ENCODE data around the gene CD83.

CD83 gene

GRCh38 chr6:14095437-14095836, 22.1 kb upstream of the CD83 start:
- TF ChIP-seq, protein P1, sequence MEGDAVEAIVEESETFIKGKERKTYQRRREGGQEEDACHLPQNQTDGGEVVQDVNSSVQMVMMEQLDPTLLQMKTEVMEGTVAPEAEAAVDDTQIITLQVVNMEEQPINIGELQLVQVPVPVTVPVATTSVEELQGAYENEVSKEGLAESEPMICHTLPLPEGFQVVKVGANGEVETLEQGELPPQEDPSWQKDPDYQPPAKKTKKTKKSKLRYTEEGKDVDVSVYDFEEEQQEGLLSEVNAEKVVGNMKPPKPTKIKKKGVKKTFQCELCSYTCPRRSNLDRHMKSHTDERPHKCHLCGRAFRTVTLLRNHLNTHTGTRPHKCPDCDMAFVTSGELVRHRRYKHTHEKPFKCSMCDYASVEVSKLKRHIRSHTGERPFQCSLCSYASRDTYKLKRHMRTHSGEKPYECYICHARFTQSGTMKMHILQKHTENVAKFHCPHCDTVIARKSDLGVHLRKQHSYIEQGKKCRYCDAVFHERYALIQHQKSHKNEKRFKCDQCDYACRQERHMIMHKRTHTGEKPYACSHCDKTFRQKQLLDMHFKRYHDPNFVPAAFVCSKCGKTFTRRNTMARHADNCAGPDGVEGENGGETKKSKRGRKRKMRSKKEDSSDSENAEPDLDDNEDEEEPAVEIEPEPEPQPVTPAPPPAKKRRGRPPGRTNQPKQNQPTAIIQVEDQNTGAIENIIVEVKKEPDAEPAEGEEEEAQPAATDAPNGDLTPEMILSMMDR (IDR thresholded peaks at IDR 0.05; ENCODE audit: control insufficient read depth, insufficient read depth, low read depth, low read length, missing control alignments): no peak
- no peak for DNase-seq (ENCODE audit: low read depth)
- no peak overlapping the region for H3K4me3 ChIP-seq (ENCODE audit: control insufficient read depth, low read depth, low read length)

DNA sequence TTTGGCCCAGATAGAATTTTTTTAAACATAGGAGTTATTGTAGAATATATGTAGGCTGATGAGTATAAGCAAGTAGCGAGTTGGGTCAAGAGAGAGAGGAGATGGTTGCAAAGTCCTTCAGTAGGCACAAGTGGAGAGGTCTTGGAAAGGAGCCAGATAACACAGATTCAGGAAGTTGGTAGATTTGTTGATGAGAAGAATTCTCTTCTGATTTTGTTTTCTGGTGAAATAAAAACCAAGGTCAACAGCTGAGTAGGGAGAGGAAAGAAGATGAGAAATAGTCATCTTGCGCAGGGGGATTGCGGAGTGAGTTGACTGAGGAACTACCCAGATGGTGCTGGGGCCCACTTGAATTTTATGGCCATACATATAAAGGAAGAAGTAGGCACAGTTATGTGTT, 17.4 kb upstream of the CD83 start:
- no peak for DNase-seq (ENCODE audit: low read depth)
- TF ChIP-seq, protein P1 (IDR thresholded peaks at IDR 0.05; ENCODE audit: control insufficient read depth, insufficient read depth, low read depth, low read length, missing control alignments): no peak
- H3K4me3 ChIP-seq (ENCODE audit: control insufficient read depth, low read depth, low read length): no peak overlapping the region

GRCh38 chr6:14100966-14101365, 16.6 kb upstream of the CD83 start:
- no peak overlapping the region for H3K4me3 ChIP-seq (ENCODE audit: control insufficient read depth, low read depth, low read length)
- TF ChIP-seq, protein P1 (IDR thresholded peaks at IDR 0.05; ENCODE audit: control insufficient read depth, insufficient read depth, low read depth, low read length, missing control alignments): no peak
- DNase-seq (ENCODE audit: low read depth): no peak

GRCh38 chr6:14102383-14102782, 15.2 kb upstream of the CD83 start:
- TF ChIP-seq, protein P1 (IDR thresholded peaks at IDR 0.05; ENCODE audit: control insufficient read depth, insufficient read depth, low read depth, low read length, missing control alignments): no peak
- no peak overlapping the region for H3K4me3 ChIP-seq (ENCODE audit: control insufficient read depth, low read depth, low read length)
- DNase-seq (ENCODE audit: low read depth): no peak

- TF ChIP-seq, protein P1 (IDR thresholded peaks at IDR 0.05; ENCODE audit: control insufficient read depth, insufficient read depth, low read depth, low read length, missing control alignments): no peak
- H3K4me3 ChIP-seq (ENCODE audit: control insufficient read depth, low read depth, low read length): no peak overlapping the region
- no peak for DNase-seq (ENCODE audit: low read depth)
These were observed 12.0 kb upstream of the CD83 start for GRCh38 chr6:14105547-14105946.

- TF ChIP-seq, protein P1 (IDR thresholded peaks at IDR 0.05; ENCODE audit: control insufficient read depth, insufficient read depth, low read depth, low read length, missing control alignments): no peak
- no peak overlapping the region for H3K4me3 ChIP-seq (ENCODE audit: control insufficient read depth, low read depth, low read length)
- no peak for DNase-seq (ENCODE audit: low read depth)
These were observed 10.6 kb upstream of the CD83 start for GRCh38 chr6:14107000-14107399.

Measured in AG09309 (cell line).